ENCODE measurements around the gene CFDP1.
A peak's percentile ranks its signal among the peaks of the same experiment; 100 is the strongest.

Gene CFDP1

DNA sequence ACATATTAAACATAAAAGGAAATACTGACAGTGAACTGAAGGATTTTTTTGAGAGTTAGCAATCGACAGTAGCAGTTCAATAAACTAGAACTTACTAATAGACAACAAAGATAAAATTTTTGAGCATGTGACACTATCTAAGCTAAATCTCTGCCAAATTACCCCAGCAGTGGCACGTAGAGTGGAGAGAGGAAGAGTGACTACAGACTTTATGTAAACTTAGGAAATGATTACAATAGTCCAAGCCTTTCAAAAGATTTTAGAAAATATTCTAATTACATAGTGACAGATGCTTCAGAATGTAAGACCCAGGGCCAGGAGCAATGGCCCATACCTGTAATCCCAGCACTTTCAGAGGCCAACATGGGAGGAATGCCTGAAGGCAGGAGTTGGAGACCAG lies 52.4 kb downstream of the CFDP1 start:
- no peak for TF ChIP-seq CTCF (IDR thresholded peaks at IDR 0.05; ENCODE audit: insufficient read depth, low read depth, low read length, missing control alignments)
- no peak overlapping the region for H3K4me3 ChIP-seq (ENCODE audit: low read depth, low read length)
- DNase-seq (ENCODE audit: low read depth): no peak

GRCh38 chr16:75379911-75380847 lies 53.1 kb downstream of the CFDP1 start:
- peak overlapping the region; percentile 23 for H3K4me3 ChIP-seq (ENCODE audit: low read depth, low read length)
- TF ChIP-seq CTCF (IDR thresholded peaks at IDR 0.05; ENCODE audit: insufficient read depth, low read depth, low read length, missing control alignments): no peak
- peak; percentile 87 for DNase-seq (ENCODE audit: low read depth)

DNA sequence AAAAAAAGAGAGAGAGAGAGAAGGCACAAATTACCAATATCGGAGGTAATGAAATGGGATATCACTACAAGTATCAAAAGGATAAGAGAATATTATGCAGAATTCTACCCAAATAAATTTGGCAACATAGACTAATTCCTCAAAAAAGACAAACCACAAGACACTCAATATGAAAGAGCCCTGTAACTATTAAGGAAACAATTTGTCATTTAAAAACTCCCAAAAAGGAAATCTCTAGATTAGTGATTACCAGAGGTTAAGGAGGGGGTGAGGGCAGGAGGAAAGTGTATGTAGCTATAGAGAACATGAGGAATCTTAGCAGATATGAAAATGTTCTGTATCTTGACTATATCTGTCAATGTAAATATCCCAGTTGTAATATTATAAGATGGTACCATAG lies 54.0 kb downstream of the CFDP1 start:
- DNase-seq (ENCODE audit: low read depth): peak; percentile 52

DNA sequence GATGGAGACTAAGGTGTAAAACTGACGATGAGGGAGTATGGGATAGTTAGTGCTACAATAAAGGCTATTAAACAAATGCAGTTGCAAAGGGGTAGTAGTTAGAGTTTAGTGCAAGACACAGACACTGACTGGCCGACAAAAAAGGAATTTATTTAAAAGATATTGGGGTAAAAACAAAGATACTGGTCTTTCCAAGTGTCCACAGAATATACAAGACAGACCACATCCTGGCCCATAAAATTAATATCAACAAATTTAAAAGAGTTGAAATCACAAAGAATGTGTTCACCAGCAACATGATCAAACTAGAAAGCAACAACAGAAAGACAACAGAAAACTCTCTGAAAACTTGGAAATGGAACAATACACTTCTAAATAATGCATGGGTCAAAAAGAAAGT lies 54.7 kb downstream of the CFDP1 start:
- DNase-seq (ENCODE audit: low read depth): no peak
- no peak for TF ChIP-seq CTCF (IDR thresholded peaks at IDR 0.05; ENCODE audit: insufficient read depth, low read depth, low read length, missing control alignments)
- no peak overlapping the region for H3K4me3 ChIP-seq (ENCODE audit: low read depth, low read length)

More for the DNA sequence above, 54.0 kb downstream of the CFDP1 start:
- H3K4me3 ChIP-seq (ENCODE audit: low read depth, low read length): no peak overlapping the region
- TF ChIP-seq CTCF (IDR thresholded peaks at IDR 0.05; ENCODE audit: insufficient read depth, low read depth, low read length, missing control alignments): no peak

- no peak for TF ChIP-seq CTCF (IDR thresholded peaks at IDR 0.05; ENCODE audit: insufficient read depth, low read depth, low read length, missing control alignments)
Measured at GRCh38 chr16:75377729-75378386, 55.4 kb downstream of the CFDP1 start.

DNA sequence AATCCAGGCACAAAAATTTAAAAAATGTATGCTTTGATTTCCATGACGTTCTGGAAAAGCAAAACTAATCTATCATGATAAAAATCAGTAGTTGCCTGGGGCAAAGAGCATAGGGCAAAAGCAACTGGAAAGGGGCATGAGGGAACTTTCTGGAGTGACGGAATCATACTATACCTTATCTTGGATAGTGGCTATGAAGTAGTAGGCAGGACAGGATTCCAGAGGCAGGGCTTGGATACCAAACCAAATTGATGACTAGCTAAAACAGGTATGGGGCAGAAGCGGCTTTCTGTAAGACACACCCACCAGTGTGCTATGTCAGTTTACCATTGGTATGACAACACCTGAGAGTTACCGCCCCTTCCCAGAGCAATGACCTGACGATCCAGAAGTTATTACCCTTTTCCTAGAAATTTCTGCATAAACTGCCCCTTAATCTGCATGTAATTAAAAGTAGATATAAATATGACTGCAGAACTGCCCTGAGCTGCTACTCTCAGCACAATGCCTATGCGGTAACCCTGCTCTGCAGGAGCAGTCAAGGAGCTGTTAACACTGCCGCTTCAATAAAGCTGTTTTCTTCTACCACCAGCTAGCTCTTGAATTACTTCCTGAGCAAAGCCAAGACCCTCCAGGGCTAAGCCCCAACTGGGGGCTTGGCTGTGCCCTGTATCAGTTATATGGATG lies 56.7 kb downstream of the CFDP1 start:
- no peak overlapping the region for H3K4me3 ChIP-seq (ENCODE audit: low read depth, low read length)
- TF ChIP-seq CTCF (IDR thresholded peaks at IDR 0.05; ENCODE audit: insufficient read depth, low read depth, low read length, missing control alignments): no peak
- no peak for DNase-seq (ENCODE audit: low read depth)

More at GRCh38 chr16:75377729-75378386, 55.4 kb downstream of the CFDP1 start:
- DNase-seq (ENCODE audit: low read depth): peak; percentile 9
- H3K4me3 ChIP-seq (ENCODE audit: low read depth, low read length): no peak overlapping the region
